HCT116 (cell line): ENCODE results near the gene LSM12. TPM values are rescaled to one million over a fixed set of nuclear protein-coding genes. Genes with fewer than 3 reads are reported as not detected.

Experiments used
- ATAC-seq: fragments of 200-7000 bp; cut with Tn5 transposase; 2 replicates; pipeline ENCODE4 v1.9.1; 2020; ENCODE audit warnings: mild to moderate bottlenecking, moderate library complexity
- BruUV-seq: library from RNA; stranded (reverse); fragments of 400-500 nt; replicated peaks from 2 replicates; lab custom pipeline; 2021; lab: Mats Ljungman, UMichigan
- CTCF ChIA-PET: fragments of 300-600 bp; sonication (Branson Sonifier 250); formaldehyde crosslinking; loops from one replicate; lab custom pipeline; 2021; ENCODE audit warnings: antibody characterized with exemption; lab: Charles Lee
- POLR2A ChIA-PET: fragments of 300-600, 350-600 bp; sonication (Branson Sonifier 250); formaldehyde crosslinking; loops from one replicate; lab custom pipeline; 2021; ENCODE audit warnings: antibody characterized with exemption; lab: Charles Lee
- RAD21 ChIA-PET, 2 experiments: fragments of 300-600 bp; sonication (Branson Sonifier 250); formaldehyde crosslinking; loops; one replicate each; lab custom pipeline; 2023; ENCODE audit warnings: low total read pairs in 2 of 2; ENCODE audit not compliant: uncharacterized antibody in 2 of 2, unreplicated experiment in 2 of 2, low non-redundant PET in 1 of 2; lab: Charles Lee
- DNase-seq: peaks from one replicate; pipeline ENCODE4 v3.0.0-alpha.2; 2010; ENCODE audit warnings: low read depth, low spot score
- H2AFZ ChIP-seq: fragments of 200-600 bp; shearing (Covaris generic), sonication (generic); 2 replicates; pipeline ENCODE4 v1.6.1; 2017; ENCODE audit warnings: low read depth, mixed run types, mixed read lengths, antibody characterized with exemption, low read length; ENCODE audit not compliant: poor library complexity, severe bottlenecking
- H3K27ac ChIP-seq: 2 replicates; pipeline ENCODE4 v1.5.1; 2012; ENCODE audit warnings: low read depth, low read length
- H3K27me3 ChIP-seq: fragments of 200-600 bp; sonication (generic); 2 replicates; pipeline ENCODE4 v1.6.1; 2016; ENCODE audit warnings: mixed run types, low read length, mixed read lengths; ENCODE audit not compliant: insufficient read depth
- H3K36me3 ChIP-seq, 2 experiments: fragments of 200-500 bp in 1 of 2; fragments of 200-600 bp in 1 of 2; sonication (Bioruptor generic) in 1 of 2; sonication (generic) in 1 of 2; 2 replicates each; pipeline versions ENCODE4 v1.5.1 to v1.6.1; 2014 to 2016; ENCODE audit warnings: low read length in 2 of 2, inconsistent platforms in 1 of 2, mixed read lengths in 1 of 2, mixed run types in 1 of 2; ENCODE audit not compliant: insufficient read depth in 2 of 2, control insufficient read depth in 1 of 2
- H3K4me1 ChIP-seq, 2 experiments: fragments of 200-600 bp in 1 of 2; sonication (generic) in 1 of 2; 2 replicates each; pipeline versions ENCODE4 v1.5.1 to v1.6.1; 2012 to 2017; ENCODE audit warnings: low read length in 2 of 2, inconsistent platforms in 1 of 2, mild to moderate bottlenecking in 1 of 2, mixed read lengths in 1 of 2, mixed run types in 1 of 2, moderate library complexity in 1 of 2; ENCODE audit not compliant: insufficient read depth in 2 of 2, control insufficient read depth in 1 of 2
- H3K4me2 ChIP-seq: fragments of 200-600 bp; sonication (generic); 2 replicates; pipeline ENCODE4 v1.6.1; 2017; ENCODE audit warnings: mixed run types, low read length, mixed read lengths
- H3K4me3 ChIP-seq, 2 experiments: fragments of 200-600 bp in 1 of 2; sonication (generic) in 1 of 2; replicated peaks in 1 of 2; 2 replicates each; pipeline ENCODE4 v1.5.1; 2011 to 2016; ENCODE audit warnings: low read length in 2 of 2, control low read depth in 1 of 2, low read depth in 1 of 2, mild to moderate bottlenecking in 1 of 2, mixed read lengths in 1 of 2, mixed run types in 1 of 2
- H3K79me2 ChIP-seq: fragments of 200-600 bp; sonication (generic); 2 replicates; pipeline ENCODE4 v1.6.1; 2017; ENCODE audit warnings: mild to moderate bottlenecking, mixed run types, low read length, moderate library complexity, mixed read lengths; ENCODE audit not compliant: insufficient read depth
- H3K9ac ChIP-seq: fragments of 200-600 bp; sonication (generic); 2 replicates; pipeline ENCODE4 v1.6.1; 2016; ENCODE audit warnings: low read length, mixed read lengths
- H3K9me2 ChIP-seq: fragments of 200-600 bp; sonication (generic), shearing (Covaris generic); 2 replicates; pipeline ENCODE4 v1.6.1; 2017; ENCODE audit warnings: mixed run types, mild to moderate bottlenecking, moderate library complexity; ENCODE audit not compliant: insufficient read depth
- H3K9me3 ChIP-seq, 2 experiments: fragments of 200-500 bp in 1 of 2; fragments of 200-600 bp in 1 of 2; sonication (Bioruptor generic) in 1 of 2; sonication (generic) in 1 of 2; 2 replicates each; pipeline ENCODE4 v1.6.1; 2014 to 2017; ENCODE audit warnings: low read length in 2 of 2, mixed read lengths in 2 of 2, inconsistent platforms in 1 of 2, low read depth in 1 of 2, mild to moderate bottlenecking in 1 of 2, mixed run types in 1 of 2, moderate library complexity in 1 of 2; ENCODE audit not compliant: control insufficient read depth in 1 of 2, insufficient read depth in 1 of 2
- H4K20me1 ChIP-seq: fragments of 200-600 bp; sonication (generic), shearing (Covaris generic); 2 replicates; pipeline ENCODE4 v1.6.1; 2017; ENCODE audit warnings: mixed run types, mild to moderate bottlenecking, moderate library complexity; ENCODE audit not compliant: insufficient read depth
- EGR1 ChIP-seq: IDR thresholded peaks from 2 replicates; pipeline ENCODE4 v1.6.1; 2012; ENCODE audit warnings: low read depth
- JUND ChIP-seq: IDR thresholded peaks from 2 replicates; pipeline ENCODE4 v1.6.1; 2012
- ZNF274 ChIP-seq: fragments of 200-500 bp; sonication (Bioruptor generic); IDR thresholded peaks from 2 replicates; pipeline ENCODE4 v1.6.1; 2014; ENCODE audit warnings: mild to moderate bottlenecking, low read depth, low read length, inconsistent platforms
- intact Hi-C: fragments of 100-400 bp; cut with micrococcal nuclease; formaldehyde crosslinking; loops from 2 replicates; pipeline ENCODE4 v1.10.0; 2022
- total RNA-seq: library from RNA; stranded (reverse); gene quantifications from one replicate; pipeline ENCODE4 v1.2.1, GENCODE V29; 2021; ENCODE audit not compliant: unreplicated experiment

The LSM12 gene
- total RNA-seq, 1 experiment from 2014 or later, result 99.6 TPM

DNA sequence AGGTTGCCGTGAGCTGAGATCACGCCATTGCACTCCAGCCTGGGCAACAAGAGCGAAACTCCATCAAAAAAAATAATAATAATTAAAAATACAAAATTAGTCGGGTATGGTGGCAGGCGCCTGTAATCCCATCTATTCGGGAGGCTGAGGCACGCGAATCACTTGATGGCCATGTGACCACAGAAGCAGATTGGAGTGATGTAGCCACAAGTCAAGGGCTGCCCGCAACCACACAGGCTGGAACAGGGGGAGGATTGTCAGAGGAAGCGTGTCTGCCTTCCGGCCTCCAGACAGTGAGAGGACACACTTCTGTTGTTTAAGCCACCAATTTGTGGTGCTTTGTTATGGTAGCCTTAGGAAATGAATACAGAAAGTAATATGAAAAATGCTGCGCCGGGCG, 73.8 kb downstream of the LSM12 start:
- Histone ChIP-seq H3K4me3 (no peak overlapping the region), H3K4me1 (peaks cover 0 to 8% of the 10 kb centered on the region in 2 experiments; a peak in 2 of 4 replicates), H4K20me1 (no peaks in the 10 kb centered on the region), H3K27ac (no peak overlapping the region), H2AFZ (no peak overlapping the region), H3K9me2 (no peaks in the 10 kb centered on the region), H3K9ac (no peak overlapping the region), H3K4me2 (no peak overlapping the region), H3K36me3 (no peaks in the 10 kb centered on the region), H3K27me3 (no peaks in the 10 kb centered on the region), H3K79me2 (no peaks in the 10 kb centered on the region), H3K9me3 (no peaks in the 10 kb centered on the region)
- TF ChIP-seq ZNF274, result no peak
- no peak for TF ChIP-seq EGR1
- BruUV-seq, result no TSS peak
- ChIA-PET POLR2A (no interaction called here), RAD21 (interaction anchor here (1.9 to 2.0 kb wide), 2 partner anchors 49 kb away, joined by 6 to 9 read pairs; no protein-coding TSS in a partner anchor), CTCF (interaction anchor here (1.3 to 2.3 kb wide), 3 partner anchors 48 to 112 kb away, joined by 3 to 11 read pairs (median 4); no protein-coding TSS in a partner anchor)
- ATAC-seq (no peak), DNase-seq (no peak)
- intact Hi-C loops, result no loop called here

DNA sequence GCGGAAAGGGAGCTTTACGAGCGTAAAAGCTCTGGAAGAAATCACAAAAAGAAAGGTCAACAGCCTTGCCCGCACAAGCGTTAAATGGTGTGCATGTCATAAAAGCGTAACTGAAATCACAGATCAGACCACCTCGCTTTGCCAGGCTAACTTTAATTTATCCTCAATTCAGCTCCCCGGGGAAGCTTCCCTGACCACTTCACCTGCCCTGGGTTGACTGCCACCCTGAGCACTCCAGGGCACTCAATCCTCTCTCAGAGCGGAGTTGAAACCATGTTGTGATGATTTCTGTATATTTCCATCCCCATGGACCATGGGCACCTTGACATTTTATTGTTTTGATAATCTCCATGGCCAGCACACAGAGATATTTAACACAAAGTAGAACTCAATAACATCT, 78.2 kb downstream of the LSM12 start:
- H3K9me2 ChIP-seq, result no peaks in the 10 kb centered on the region
- intact Hi-C loops, result no loop called here
- no peaks in the 10 kb centered on the region for H3K27me3 ChIP-seq
- no TSS peak for BruUV-seq
- no peak overlapping the region for H3K9ac ChIP-seq
- no peak for DNase-seq
- H3K4me2 ChIP-seq, result no peak overlapping the region
- no peaks in the 10 kb centered on the region for H3K36me3 ChIP-seq
- no peaks in the 10 kb centered on the region for H3K79me2 ChIP-seq
- no peak overlapping the region for H3K4me3 ChIP-seq
- no peaks in the 10 kb centered on the region for H4K20me1 ChIP-seq
- CTCF ChIA-PET, result no interaction called here
- no peak for ATAC-seq
- H2AFZ ChIP-seq, result no peak overlapping the region
- POLR2A ChIA-PET, result no interaction called here
- H3K9me3 ChIP-seq, result no peaks in the 10 kb centered on the region
- RAD21 ChIA-PET, result no interaction called here
- no peak for TF ChIP-seq JUND
- H3K27ac ChIP-seq, result no peak overlapping the region
- H3K4me1 ChIP-seq, result no peaks in the 10 kb centered on the region
